Measurements from ENCODE around the gene RBM28.
A peak's percentile ranks its signal among the peaks of the same experiment; 100 is the strongest.

RBM28 gene

DNA sequence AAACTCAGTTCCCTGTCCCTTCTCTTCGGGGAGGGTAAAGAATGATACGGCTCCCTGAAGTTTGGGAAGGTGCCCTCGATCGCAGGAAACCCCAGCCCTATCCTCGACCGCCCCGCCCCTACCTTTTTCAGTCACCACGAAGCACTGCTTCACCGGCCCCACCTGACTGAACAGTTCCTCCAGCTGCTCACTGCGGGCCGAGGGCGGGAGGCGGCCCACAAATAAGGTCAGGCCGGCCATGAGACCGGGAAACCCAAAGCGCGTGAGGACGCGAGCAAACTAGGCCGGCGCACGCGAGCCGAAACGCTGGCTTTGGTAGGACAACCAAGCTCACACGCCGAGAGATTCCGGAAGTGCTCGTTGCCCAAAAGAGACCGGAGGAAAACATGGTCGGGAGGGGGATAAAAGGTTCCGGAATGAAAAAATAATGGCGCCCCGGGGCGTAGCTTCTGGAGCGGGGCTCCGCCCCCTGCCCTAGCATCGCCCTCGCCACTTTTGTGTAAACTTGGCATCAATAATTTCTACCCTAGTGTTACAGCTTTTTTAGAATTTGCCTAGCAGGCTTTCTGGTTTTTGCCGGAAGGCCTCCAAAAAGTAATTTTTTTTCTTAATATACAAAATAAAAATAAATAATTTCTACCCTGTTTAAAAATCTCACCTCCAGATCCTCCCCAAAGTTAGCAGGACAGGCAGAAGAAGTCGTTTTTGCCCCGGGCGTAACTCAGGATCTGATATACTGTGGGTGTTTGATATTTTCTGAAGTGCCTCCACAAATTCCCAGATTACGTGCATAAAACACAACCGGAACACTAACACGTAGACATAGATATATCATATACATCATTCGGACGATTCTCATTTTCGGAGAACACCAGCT, at the start of gene RBM28:
RBM28 (minus strand) TSS at position 355 of the 877 bp plus-strand sequence; CDS start at position 240, 115 bp downstream.
- Histone ChIP-seq H3K36me3 (ENCODE audit: control insufficient read depth, insufficient read depth, low read length) (no peaks in the 10 kb centered on the region), H3K4me3 (ENCODE audit: low read length) (peak within 1 kb of the TSS; percentile 18), H3K4me1 (ENCODE audit: control insufficient read depth, insufficient read depth, low read length) (peaks cover 11% of the 10 kb centered on the region), H3K9ac (ENCODE audit: low read length) (peak within 1 kb of the TSS; percentile 64), H3K9me3 (ENCODE audit: control insufficient read depth, low read length) (no peaks in the 10 kb centered on the region), H3K27me3 (ENCODE audit: control insufficient read depth, insufficient read depth, low read length) (peaks cover 8% of the 10 kb centered on the region)

DNA sequence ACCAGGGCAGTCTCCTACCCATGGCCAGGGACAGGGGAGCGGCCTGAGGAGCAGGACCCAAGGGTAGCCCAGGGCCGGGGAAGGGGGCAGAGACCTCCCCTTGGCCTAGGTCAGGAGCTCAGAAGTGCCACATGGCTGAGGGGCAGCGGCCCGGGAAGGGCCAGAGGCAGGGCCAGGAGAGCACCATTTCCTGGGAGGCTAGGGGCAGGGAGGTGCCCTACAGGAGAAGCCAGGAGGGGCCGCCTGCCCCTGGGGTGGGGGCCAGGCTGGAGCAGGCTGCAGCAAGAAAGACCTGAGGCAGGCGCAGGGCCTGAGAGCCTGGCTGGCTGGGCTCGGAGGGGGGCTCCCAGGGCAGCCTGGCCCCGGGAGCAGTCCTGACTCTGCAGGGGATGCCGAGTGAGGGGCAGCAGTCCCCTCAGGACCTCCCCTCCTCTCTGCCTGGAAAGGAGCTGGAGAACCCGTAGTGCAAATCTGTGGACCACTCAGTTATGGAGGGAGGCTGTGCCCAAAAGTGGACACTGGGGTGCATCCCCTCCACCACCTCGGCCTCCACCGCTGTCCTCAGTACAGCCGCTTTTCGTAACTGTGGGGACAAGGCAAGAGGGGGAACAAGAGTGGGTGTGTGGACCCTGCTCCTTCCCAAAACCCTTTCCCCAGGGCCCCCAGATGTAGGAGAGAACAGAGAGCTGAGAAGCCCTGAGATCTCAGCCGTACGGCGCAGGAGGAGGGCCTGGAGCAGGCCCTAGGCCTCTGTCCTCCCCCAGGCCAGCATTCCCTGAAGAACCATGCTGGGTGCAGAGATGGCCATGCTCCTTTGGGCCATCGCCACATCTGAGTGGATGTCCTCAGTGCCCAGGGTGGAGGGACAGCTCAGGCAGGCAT, 49.0 kb upstream of the RBM28 start:
- H3K36me3 ChIP-seq (ENCODE audit: control insufficient read depth, insufficient read depth, low read length) = peaks cover under 1% of the 10 kb centered on the region
- peaks cover 5% of the 10 kb centered on the region for H3K27me3 ChIP-seq (ENCODE audit: control insufficient read depth, insufficient read depth, low read length)
- no peaks in the 10 kb centered on the region for H3K9me3 ChIP-seq (ENCODE audit: control insufficient read depth, low read length)
- no peak overlapping the region for H3K4me3 ChIP-seq (ENCODE audit: low read length)
- H3K9ac ChIP-seq (ENCODE audit: low read length) = no peak overlapping the region
- no peaks in the 10 kb centered on the region for H3K4me1 ChIP-seq (ENCODE audit: control insufficient read depth, insufficient read depth, low read length)

GRCh38 chr7:128391805-128392204, 48.1 kb upstream of the RBM28 start:
- Histone ChIP-seq H3K9me3 (ENCODE audit: control insufficient read depth, low read length) (no peaks in the 10 kb centered on the region), H3K4me1 (ENCODE audit: control insufficient read depth, insufficient read depth, low read length) (no peaks in the 10 kb centered on the region), H3K27me3 (ENCODE audit: control insufficient read depth, insufficient read depth, low read length) (peaks cover 5% of the 10 kb centered on the region), H3K36me3 (ENCODE audit: control insufficient read depth, insufficient read depth, low read length) (no peaks in the 10 kb centered on the region), H3K9ac (ENCODE audit: low read length) (no peak overlapping the region), H3K4me3 (ENCODE audit: low read length) (no peak overlapping the region)

GRCh38 chr7:128390871-128391565, 47.3 kb upstream of the RBM28 start:
- Histone ChIP-seq H3K4me3 (ENCODE audit: low read length) (no peak overlapping the region), H3K9me3 (ENCODE audit: control insufficient read depth, low read length) (no peaks in the 10 kb centered on the region), H3K27me3 (ENCODE audit: control insufficient read depth, insufficient read depth, low read length) (peaks cover 5% of the 10 kb centered on the region), H3K36me3 (ENCODE audit: control insufficient read depth, insufficient read depth, low read length) (no peaks in the 10 kb centered on the region), H3K4me1 (ENCODE audit: control insufficient read depth, insufficient read depth, low read length) (no peaks in the 10 kb centered on the region), H3K9ac (ENCODE audit: low read length) (no peak overlapping the region)

DNA sequence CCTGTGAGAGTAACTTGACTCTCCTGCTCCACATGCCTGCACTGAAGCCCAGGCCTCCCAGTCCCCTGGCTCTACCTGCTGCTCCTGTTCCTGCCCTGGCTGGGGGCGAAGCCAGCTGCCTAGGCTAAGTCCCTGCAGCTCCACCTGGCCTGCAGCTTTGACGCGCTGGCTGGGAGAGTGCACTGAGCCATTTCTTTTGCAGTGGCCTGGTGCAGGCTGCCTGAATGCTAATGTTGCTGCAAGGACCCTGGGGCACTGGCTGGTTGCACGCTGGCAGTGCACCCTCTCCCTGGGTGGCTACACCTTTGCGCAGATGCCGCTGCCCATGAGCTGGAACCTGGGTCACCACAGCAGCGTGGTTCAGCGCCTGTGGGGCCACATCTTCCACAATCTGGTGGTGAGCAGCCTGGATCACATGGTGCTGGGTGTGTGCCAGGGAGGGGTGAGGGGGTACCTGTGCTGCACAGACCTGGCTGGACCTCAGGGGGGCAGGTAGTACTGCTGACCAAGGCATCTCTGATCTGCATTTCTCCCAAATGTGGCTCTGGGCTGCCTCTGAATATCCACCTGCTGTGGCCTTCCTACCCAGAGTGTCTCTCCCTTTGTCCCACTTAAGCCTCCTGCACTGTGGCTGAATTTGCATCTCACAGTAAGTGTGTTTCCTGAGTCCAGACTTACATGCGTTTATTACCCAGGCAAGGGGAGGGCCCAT, 46.1 kb upstream of the RBM28 start:
- H3K9ac ChIP-seq (ENCODE audit: low read length) = no peak overlapping the region
- peaks cover 5% of the 10 kb centered on the region for H3K27me3 ChIP-seq (ENCODE audit: control insufficient read depth, insufficient read depth, low read length)
- no peaks in the 10 kb centered on the region for H3K4me1 ChIP-seq (ENCODE audit: control insufficient read depth, insufficient read depth, low read length)
- no peaks in the 10 kb centered on the region for H3K9me3 ChIP-seq (ENCODE audit: control insufficient read depth, low read length)
- H3K36me3 ChIP-seq (ENCODE audit: control insufficient read depth, insufficient read depth, low read length) = no peaks in the 10 kb centered on the region
- no peak overlapping the region for H3K4me3 ChIP-seq (ENCODE audit: low read length)

DNA sequence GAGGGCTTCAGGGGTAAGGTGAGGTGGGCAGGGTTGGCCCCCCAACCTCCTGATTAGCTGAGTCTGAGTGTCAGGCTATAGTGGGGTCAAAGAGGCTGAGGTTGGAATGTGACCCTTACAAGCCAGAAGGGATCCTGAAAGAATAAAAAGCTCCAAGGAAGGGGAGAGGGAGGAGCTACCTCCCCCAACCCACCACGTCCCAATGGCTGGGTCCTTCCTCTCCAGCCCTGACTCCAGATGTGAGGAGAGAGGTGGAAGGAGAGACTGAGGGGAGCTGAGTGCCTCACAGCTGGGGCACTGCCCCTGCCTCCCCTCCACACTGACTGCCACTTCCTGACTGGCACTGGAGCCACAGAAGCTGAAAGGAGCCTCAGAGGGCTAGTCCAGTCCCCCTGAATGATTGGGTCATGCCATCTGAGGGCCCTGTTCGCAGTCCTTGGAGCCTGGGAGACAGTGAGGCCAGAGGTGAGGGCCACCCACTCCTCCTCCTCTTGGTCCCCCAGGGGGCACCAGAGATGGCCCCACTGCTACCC, 45.4 kb upstream of the RBM28 start:
- peaks cover 5% of the 10 kb centered on the region for H3K27me3 ChIP-seq (ENCODE audit: control insufficient read depth, insufficient read depth, low read length)
- H3K4me1 ChIP-seq (ENCODE audit: control insufficient read depth, insufficient read depth, low read length) = no peaks in the 10 kb centered on the region

GRCh38 chr7:128388145-128388485, 44.4 kb upstream of the RBM28 start:
- H3K36me3 ChIP-seq (ENCODE audit: control insufficient read depth, insufficient read depth, low read length) = no peaks in the 10 kb centered on the region
- H3K9ac ChIP-seq (ENCODE audit: low read length) = no peak overlapping the region
- no peak overlapping the region for H3K4me3 ChIP-seq (ENCODE audit: low read length)
- H3K9me3 ChIP-seq (ENCODE audit: control insufficient read depth, low read length) = no peaks in the 10 kb centered on the region
- peaks cover 5% of the 10 kb centered on the region for H3K27me3 ChIP-seq (ENCODE audit: control insufficient read depth, insufficient read depth, low read length)
- no peaks in the 10 kb centered on the region for H3K4me1 ChIP-seq (ENCODE audit: control insufficient read depth, insufficient read depth, low read length)

More for the DNA sequence above, 45.4 kb upstream of the RBM28 start:
- no peak overlapping the region for H3K4me3 ChIP-seq (ENCODE audit: low read length)
- H3K36me3 ChIP-seq (ENCODE audit: control insufficient read depth, insufficient read depth, low read length) = no peaks in the 10 kb centered on the region
- H3K9ac ChIP-seq (ENCODE audit: low read length) = no peak overlapping the region
- H3K9me3 ChIP-seq (ENCODE audit: control insufficient read depth, low read length) = no peaks in the 10 kb centered on the region

DNA sequence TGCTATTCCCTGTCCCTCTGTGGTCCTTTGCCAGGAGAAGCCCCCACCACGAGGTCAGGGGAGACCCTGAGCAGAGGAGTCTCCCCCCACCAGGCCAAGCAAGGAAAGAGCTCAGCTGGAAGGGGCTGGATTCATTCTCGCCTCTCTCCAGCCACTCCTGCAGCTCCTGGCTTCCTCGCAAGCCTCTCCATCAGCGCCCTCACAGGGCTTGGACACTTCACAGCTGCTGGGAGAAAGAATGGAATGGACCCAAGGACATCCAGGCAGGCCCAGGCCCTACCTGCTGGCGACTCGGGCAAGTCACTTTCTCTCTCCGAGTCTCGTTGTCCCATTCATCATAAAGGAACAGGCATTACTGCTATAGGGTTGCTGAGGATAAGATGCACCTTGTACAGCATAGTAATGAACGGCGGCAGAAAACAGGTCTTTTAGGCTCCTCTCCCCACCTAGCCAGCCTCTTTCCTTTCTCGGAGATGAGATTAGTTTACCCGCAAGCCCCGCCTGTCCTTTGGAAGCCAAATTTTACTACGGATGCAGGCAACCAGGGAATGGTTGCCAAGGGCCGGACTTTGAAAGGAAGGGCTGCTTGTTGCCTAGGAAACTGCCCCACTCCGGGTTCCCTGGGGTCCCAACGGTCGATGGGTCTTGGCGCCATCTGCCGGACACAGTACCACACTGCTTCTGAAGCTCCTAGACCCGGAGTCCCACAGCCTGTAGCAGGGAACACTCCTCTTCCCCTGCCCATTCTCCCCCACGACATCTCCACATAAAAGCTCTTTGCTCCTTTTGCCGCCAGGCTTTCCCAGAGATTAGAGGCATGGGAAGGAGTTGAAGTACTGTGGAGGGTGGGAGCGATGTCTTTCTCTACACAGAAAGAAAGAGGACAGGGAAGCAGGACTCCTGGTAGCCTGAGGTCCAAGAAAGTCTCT, 43.8 kb upstream of the RBM28 start:
- H3K4me3 ChIP-seq (ENCODE audit: low read length) = no peak overlapping the region
- no peak overlapping the region for H3K9ac ChIP-seq (ENCODE audit: low read length)
- peaks cover 5% of the 10 kb centered on the region for H3K27me3 ChIP-seq (ENCODE audit: control insufficient read depth, insufficient read depth, low read length)
- H3K4me1 ChIP-seq (ENCODE audit: control insufficient read depth, insufficient read depth, low read length) = no peaks in the 10 kb centered on the region
- no peaks in the 10 kb centered on the region for H3K9me3 ChIP-seq (ENCODE audit: control insufficient read depth, low read length)
- H3K36me3 ChIP-seq (ENCODE audit: control insufficient read depth, insufficient read depth, low read length) = no peaks in the 10 kb centered on the region

GRCh38 chr7:128385988-128386925, 42.5 kb upstream of the RBM28 start:
- Histone ChIP-seq H3K4me1 (ENCODE audit: control insufficient read depth, insufficient read depth, low read length) (no peaks in the 10 kb centered on the region), H3K36me3 (ENCODE audit: control insufficient read depth, insufficient read depth, low read length) (no peaks in the 10 kb centered on the region)

GRCh38 chr7:128384726-128385125, 41.0 kb upstream of the RBM28 start:
- Histone ChIP-seq H3K9ac (ENCODE audit: low read length) (no peak overlapping the region), H3K4me3 (ENCODE audit: low read length) (no peak overlapping the region)

More at GRCh38 chr7:128385988-128386925, 42.5 kb upstream of the RBM28 start:
- Histone ChIP-seq H3K4me3 (ENCODE audit: low read length) (no peak overlapping the region), H3K9ac (ENCODE audit: low read length) (no peak overlapping the region), H3K9me3 (ENCODE audit: control insufficient read depth, low read length) (no peaks in the 10 kb centered on the region), H3K27me3 (ENCODE audit: control insufficient read depth, insufficient read depth, low read length) (peaks cover 5% of the 10 kb centered on the region)

More at GRCh38 chr7:128384726-128385125, 41.0 kb upstream of the RBM28 start:
- Histone ChIP-seq H3K4me1 (ENCODE audit: control insufficient read depth, insufficient read depth, low read length) (no peaks in the 10 kb centered on the region), H3K27me3 (ENCODE audit: control insufficient read depth, insufficient read depth, low read length) (peaks cover 5% of the 10 kb centered on the region), H3K9me3 (ENCODE audit: control insufficient read depth, low read length) (no peaks in the 10 kb centered on the region), H3K36me3 (ENCODE audit: control insufficient read depth, insufficient read depth, low read length) (no peaks in the 10 kb centered on the region)

All from mucosa of stomach (tissue), 1 donor.